MV-4-11 (cell line): ENCODE data around the gene RNF121.

Experiments
- DNase-seq: peaks from one replicate; lab custom pipeline; 2025; lab: John Stamatoyannopoulos, UW

RNF121 gene

DNA sequence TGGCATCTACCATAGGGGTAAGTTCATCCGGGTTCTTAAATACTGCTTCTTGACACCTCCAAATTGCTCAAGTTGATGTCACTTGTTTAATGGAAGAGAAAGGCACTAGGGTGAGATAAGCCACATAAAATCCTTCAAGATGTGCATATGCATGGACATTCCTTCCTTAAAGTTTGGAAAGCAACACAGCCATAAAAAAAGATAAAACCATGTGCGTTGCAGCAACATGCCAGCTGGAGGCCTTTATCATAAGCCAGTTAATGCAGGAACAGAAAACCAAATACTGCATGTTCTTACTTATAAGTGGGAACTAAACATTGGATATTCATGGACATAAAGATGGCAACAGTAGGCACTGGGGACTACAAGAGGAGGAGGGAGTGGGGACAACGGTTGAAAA is 61.9 kb downstream of the RNF121 start:
- DNase-seq, result no peak

DNA sequence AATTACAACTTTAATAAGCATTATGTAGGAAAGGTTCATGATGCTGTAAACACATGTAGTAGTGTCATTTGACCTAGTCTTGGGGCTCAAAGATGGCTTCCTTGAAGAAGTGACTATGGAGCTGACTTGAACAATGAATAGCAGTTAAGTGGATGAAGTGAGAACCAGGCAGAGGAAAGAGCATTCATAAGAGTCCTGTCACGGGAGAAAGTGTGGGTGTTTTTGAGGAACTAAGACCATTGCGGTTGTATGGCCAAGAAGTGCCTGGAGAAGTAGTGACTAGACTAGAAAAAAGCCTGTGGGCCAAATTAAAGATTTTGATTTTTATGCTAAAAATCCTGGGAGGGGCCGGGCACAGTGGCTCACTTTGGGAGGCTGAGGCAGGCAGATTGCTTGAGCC is 62.6 kb downstream of the RNF121 start:
- DNase-seq, result peak; percentile 96

DNA sequence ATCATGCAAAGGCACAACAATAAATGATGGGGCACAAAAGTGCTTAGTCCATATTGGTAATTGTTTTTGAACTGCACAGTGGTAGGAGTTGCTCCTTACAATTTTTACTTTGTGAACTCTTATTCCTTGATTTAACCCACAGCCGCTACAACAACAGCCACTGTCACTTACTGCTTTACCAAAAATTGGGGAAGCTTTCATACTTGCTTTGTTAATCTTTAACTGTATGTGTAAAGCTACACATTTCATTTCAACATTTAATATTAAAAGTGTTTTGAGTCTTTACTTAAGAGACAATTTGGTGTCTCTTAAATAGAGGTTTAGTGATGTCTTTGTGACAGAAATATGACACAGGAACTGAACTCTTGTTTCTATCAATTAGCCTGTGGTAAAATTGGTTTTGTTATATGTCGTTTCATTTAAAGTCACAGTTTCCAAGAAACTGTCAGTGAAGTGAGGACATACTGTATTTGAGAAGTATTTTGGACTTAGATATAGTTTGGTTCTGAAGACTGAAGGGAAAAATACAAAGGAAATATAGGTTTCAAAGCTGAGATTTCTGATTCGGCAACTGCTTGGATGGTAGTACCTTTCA is 63.4 kb downstream of the RNF121 start:
- peak; percentile 7 for DNase-seq

- DNase-seq, result no peak
These were observed 65.9 kb downstream of the RNF121 start for GRCh38 chr11:71994786-71995185.

DNA sequence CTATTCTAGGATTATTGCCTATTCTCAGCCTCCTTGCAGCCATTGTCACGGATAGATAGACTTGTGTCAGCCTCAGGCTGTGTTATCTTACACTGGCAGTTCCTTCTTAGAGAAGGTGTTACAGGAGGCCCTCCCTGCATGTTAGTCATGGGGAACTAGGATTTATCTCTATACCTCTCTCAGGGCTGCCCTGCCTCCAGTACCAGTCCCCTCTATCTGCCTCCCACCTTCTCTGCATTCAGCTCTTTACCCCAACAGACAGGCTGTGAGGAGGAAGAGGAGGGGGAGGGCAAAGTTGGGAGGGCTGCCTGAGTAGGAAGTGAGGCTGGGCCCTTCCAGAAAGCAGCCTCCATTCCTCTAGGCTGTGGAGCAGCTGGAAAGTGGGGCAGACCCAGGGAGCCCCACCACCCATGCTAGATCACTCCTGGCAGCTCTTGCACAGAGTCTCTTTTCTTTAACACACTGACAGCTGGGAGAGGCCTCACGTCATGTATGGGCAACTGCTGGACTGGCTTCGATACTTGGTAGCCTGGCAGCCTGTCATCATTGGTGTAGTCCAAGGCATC is 67.0 kb downstream of the RNF121 start:
- no peak for DNase-seq

DNA sequence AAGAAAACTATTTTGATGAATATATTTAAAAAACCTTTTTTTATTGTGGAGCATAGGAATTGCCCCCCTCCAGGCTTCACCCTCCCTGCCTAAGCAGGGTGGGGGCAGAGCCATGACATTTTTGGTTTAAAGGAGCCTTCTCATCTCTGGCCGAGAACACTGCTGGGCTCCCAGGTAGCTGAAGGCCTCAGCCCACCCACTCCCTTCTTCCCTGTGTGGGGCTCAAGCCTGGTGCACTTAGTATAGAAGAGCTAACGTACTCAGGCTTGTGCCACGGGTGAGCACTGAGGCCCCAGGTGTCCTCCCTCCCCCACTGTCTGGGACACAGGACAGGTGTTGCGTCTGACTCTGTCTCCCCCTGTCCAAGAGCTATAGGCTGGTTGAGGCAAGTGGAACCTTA is 67.7 kb downstream of the RNF121 start:
- DNase-seq, result no peak

DNA sequence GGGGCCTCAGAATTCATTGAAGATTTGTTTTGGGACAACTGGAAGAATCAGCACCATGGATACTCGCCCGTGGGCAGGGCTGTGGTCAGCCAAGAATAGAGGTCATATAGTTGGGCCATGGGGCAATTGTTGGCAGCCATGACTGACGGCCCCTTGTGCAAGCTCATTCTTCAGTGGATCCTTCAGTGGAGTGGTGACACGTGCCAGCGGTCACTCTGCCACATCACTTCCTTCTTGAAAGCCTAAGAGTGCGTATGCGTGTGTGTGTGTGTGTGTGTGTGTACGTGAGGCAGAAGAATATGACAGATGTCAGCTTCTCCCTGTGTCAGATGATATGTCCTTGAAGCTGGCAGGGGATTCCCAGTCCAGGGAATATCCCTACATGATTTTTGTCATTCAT is 68.1 kb downstream of the RNF121 start:
- peak; percentile 94 for DNase-seq

- DNase-seq, result no peak
These were observed 68.7 kb downstream of the RNF121 start for GRCh38 chr11:71997594-71997993.

DNA sequence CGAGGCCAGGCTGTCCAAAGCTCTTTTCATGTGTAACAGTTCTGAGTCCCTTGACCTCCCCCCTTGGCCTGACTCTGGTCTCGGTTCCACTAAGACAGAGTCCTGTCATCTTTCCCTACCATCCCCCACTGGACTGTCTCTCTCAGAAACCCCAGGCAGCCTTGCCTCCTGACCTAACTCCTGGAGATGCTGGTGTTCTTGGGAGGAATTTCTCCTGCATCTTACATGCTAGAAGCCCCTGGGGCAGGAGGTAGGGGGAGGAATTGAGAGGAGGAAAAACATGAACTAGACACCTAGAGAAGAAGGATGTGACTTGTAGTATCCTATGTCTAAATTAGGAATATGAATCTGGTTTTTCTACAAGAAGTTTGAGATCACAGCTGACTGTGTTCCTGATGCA is 69.2 kb downstream of the RNF121 start:
- no peak for DNase-seq

GRCh38 chr11:71998649-71999310 is 69.9 kb downstream of the RNF121 start, which contains the start of gene IL18BP:
IL18BP (plus strand) TSS chr11:71998909; CDS start chr11:71999985, 1,076 bp downstream.
- peak; percentile 78 for DNase-seq

- no peak for DNase-seq
These were observed 70.5 kb downstream of the RNF121 start for GRCh38 chr11:71999362-71999761.

DNA sequence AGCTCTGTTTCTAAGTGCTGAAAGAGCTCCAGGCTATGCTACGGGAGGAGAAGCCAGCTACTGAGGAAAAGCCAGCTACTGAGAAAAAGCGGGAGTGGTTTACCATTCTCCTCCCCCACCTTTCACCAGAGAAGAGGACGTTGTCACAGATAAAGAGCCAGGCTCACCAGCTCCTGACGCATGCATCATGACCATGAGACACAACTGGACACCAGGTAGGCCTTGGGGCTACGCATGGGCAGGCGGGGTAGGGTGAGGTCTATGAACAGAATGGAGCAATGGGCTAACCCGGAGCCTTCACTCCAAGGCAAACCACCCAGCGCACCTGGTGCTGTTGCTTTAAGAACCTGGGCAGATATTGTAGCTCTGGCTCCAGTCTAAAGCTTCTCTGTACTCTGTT is 71.0 kb downstream of the RNF121 start:
- DNase-seq, result no peak

DNA sequence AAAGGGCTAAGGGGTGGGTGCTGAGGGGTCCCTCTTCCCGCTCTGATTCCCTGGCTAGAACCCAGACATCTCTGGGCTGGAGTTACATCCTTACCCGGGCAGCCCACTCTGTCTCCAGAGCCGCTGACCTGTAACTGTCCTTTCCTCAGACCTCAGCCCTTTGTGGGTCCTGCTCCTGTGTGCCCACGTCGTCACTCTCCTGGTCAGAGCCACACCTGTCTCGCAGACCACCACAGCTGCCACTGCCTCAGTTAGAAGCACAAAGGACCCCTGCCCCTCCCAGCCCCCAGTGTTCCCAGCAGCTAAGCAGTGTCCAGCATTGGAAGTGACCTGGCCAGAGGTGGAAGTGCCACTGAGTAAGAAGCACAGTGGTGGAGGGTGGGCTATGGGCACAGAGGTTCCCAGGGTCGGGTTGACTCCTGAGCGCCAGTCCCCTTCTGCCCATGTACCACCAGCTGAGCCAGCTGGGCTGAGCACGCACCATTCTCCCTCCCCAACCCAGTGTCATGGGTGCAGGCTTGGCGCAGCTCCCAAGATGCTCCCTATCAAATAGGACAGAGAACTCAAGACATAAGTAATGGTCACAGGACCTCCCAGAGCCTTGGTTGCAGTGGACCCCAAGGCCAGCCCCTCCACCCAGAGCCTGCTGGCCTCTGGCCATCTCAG is 71.5 kb downstream of the RNF121 start:
- DNase-seq, result no peak

GRCh38 chr11:72001285-72001684 is 72.4 kb downstream of the RNF121 start:
- no peak for DNase-seq

DNA sequence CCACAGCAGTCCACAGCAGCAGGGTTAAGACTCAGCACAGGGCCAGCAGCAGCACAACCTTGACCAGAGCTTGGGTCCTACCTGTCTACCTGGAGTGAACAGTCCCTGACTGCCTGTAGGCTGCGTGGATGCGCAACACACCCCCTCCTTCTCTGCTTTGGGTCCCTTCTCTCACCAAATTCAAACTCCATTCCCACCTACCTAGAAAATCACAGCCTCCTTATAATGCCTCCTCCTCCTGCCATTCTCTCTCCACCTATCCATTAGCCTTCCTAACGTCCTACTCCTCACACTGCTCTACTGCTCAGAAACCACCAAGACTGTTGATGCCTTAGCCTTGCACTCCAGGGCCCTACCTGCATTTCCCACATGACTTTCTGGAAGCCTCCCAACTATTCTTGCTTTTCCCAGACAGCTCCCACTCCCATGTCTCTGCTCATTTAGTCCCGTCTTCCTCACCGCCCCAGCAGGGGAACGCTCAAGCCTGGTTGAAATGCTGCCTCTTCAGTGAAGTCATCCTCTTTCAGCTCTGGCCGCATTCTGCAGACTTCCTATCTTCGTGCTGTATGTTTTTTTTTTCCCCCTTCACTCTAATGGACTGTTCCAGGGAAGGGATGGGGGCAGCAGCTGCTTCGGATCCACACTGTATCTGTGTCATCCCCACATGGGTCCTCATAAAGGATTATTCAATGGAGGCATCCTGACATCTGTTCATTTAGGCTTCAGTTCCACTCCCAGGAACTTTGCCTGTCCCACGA is 73.2 kb downstream of the RNF121 start:
- no peak for DNase-seq

GRCh38 chr11:72002841-72003775 is 74.3 kb downstream of the RNF121 start:
- no peak for DNase-seq

DNA sequence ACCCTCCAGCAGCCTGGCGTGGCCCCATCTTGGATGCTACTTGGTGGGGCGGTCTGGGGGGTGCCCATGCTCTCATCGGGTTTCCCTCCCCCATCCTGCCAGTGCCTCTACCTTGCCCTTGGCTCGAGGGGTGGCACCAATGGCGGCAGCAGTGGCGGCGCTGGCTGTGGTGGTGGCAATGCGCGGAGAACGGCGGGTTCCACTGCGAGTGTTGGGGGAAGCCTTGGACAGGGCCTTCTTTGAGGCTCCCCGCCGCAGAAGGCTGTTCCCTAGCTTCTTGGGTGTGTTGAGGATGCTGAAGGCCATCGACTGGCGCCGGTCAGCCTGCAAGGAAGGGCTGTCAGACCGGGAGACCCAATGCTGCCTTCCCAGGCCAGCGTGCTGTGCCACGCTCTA is 74.9 kb downstream of the RNF121 start:
- no peak for DNase-seq

GRCh38 chr11:72004515-72005346 is 75.9 kb downstream of the RNF121 start:
- no peak for DNase-seq

DNA sequence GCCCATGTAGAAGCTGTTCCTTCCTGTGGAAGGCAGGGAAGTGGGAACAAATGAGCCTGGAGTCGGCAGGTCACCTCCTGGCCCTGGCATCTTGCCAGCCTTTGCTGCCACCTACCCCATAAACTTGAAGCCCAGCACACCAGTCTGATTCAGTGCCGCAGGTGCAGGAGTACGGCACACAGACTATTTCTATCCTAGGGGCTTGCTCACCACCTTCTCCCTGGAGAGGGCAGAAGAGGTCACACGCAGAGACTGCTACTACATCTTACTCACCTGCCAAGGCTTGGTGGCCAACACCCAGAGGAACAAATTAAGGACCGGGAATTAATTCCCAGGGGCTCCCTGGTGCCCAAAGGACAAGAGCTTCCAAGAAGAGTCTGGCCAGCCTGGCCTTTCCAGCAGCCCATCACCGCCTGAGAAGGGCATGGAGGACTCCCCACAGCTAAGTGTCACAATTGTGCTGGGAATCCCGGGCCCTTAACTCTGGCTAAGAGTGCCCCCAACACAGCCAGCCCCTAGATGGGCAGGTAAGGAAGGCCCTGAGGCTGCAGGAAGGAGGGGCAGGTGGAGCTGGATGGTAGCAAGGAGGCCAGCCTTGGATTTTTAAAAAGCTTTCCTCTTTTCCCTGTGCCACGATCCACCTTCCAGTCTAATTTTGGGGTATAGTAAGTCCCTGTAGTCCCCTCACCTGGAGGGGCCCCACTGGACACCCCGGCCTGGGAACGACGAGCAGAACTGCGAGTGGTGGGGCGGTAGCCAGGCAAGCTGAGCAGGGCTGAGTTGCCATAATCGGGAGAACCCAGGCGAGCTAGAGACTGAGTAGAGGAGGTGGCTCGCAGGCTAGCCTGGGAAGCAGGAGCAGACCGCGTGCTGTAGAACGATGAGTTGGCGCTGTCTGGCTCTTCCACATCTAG is 76.8 kb downstream of the RNF121 start:
- no peak for DNase-seq
